HL-60 (cell line): ENCODE results near the gene NOA1.
"Not testable (repeated sequence)": the region's sequence is repeated elsewhere in the genome, so short reads cannot be mapped to it uniquely, and the experiment has no call there.

Source experiments
- DNase-seq, 2 experiments: peaks; one replicate each; pipeline ENCODE4 v3.0.0-alpha.2; 2010 to 2020; ENCODE audit warnings: low read depth in 1 of 2, low spot score in 1 of 2
- H3K27ac ChIP-seq: fragments of 250-450 bp; sonication (Bioruptor Pico); replicated peaks from 2 replicates; pipeline ENCODE4 v1.5.1; 2020; ENCODE audit warnings: mild to moderate bottlenecking, moderate library complexity
- H3K27me3 ChIP-seq: fragments of 250-450 bp; sonication (Bioruptor Pico); 2 replicates; pipeline ENCODE4 v1.5.1; 2021; ENCODE audit warnings: mild to moderate bottlenecking, moderate library complexity; ENCODE audit not compliant: insufficient read depth, poor library complexity, severe bottlenecking
- H3K4me3 ChIP-seq: replicated peaks from 2 replicates; pipeline ENCODE4 v1.5.1; 2011; ENCODE audit warnings: mild to moderate bottlenecking, control low read depth, low read length; ENCODE audit not compliant: insufficient read depth
- GABPA ChIP-seq: IDR thresholded peaks from 2 replicates; pipeline ENCODE4 v1.6.1; 2012; ENCODE audit warnings: low read depth
- POLR2AphosphoS5 ChIP-seq: IDR thresholded peaks from 2 replicates; pipeline ENCODE4 v1.6.1; 2012; ENCODE audit warnings: low read depth
- REST ChIP-seq: IDR thresholded peaks from 2 replicates; pipeline ENCODE4 v1.6.1; 2012; ENCODE audit warnings: low read depth; ENCODE audit not compliant: insufficient replicate concordance
- SPI1 ChIP-seq: IDR thresholded peaks from 2 replicates; pipeline ENCODE4 v1.6.1; 2012; ENCODE audit warnings: low read depth, mild to moderate bottlenecking, borderline replicate concordance
- TF ChIP-seq, protein P1 (sequence below): IDR thresholded peaks from one replicate; pipeline ENCODE4 v1.5.1; 2011; ENCODE audit warnings: low read length, control low read depth, inconsistent platforms; ENCODE audit not compliant: insufficient read depth

Gene NOA1

DNA sequence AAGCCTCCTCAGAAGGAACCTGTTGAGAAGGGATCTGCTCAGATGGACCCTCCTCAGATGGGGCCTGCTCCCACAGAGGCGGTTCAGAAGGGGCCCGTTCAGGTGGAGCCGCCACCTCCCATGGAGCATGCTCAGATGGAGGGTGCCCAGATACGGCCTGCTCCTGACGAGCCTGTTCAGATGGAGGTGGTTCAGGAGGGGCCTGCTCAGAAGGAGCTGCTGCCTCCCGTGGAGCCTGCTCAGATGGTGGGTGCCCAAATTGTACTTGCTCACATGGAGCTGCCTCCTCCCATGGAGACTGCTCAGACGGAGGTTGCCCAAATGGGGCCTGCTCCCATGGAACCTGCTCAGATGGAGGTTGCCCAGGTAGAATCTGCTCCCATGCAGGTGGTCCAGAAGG, 46.8 kb downstream of the NOA1 start:
- H3K27ac ChIP-seq, result no peak overlapping the region
- no peaks in the 10 kb centered on the region for H3K27me3 ChIP-seq
- no peak for DNase-seq
- H3K4me3 ChIP-seq, result no peak overlapping the region
- no peak for TF ChIP-seq GABPA
- no peak for TF ChIP-seq SPI1
- TF ChIP-seq POLR2AphosphoS5, result no peak
- TF ChIP-seq, protein P1, sequence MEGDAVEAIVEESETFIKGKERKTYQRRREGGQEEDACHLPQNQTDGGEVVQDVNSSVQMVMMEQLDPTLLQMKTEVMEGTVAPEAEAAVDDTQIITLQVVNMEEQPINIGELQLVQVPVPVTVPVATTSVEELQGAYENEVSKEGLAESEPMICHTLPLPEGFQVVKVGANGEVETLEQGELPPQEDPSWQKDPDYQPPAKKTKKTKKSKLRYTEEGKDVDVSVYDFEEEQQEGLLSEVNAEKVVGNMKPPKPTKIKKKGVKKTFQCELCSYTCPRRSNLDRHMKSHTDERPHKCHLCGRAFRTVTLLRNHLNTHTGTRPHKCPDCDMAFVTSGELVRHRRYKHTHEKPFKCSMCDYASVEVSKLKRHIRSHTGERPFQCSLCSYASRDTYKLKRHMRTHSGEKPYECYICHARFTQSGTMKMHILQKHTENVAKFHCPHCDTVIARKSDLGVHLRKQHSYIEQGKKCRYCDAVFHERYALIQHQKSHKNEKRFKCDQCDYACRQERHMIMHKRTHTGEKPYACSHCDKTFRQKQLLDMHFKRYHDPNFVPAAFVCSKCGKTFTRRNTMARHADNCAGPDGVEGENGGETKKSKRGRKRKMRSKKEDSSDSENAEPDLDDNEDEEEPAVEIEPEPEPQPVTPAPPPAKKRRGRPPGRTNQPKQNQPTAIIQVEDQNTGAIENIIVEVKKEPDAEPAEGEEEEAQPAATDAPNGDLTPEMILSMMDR, result no peak
- TF ChIP-seq REST, result no peak

- no peak for DNase-seq
- Histone ChIP-seq H3K27ac (no peak overlapping the region), H3K4me3 (no peak overlapping the region), H3K27me3 (no peaks in the 10 kb centered on the region)
- TF ChIP-seq GABPA (no peak), SPI1 (no peak), POLR2AphosphoS5 (no peak)
These were observed 50.2 kb downstream of the NOA1 start for GRCh38 chr4:56927196-56927595.

DNA sequence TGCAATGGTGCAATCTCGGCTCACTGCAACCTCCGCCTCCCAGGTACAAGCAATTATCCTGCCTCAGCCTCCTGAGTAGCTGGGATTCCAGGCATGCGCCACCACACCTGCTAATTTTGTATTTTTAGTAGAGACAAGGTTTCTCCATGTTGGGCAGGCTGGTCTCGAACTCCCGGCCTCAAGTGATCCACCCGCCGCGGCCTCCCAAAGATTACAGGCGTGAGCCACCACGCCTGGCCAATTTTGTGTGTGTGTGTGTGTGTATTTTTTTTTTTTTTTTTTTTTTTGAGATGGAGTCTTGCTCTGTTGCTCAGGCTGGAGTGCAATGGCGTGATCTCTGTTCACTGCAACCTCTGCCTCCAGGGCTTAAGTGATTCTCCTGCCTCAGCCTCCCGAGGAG, 62.4 kb downstream of the NOA1 start:
- not testable (repeated sequence) for H3K4me3 ChIP-seq, H3K27ac ChIP-seq, H3K27me3 ChIP-seq, DNase-seq

DNA sequence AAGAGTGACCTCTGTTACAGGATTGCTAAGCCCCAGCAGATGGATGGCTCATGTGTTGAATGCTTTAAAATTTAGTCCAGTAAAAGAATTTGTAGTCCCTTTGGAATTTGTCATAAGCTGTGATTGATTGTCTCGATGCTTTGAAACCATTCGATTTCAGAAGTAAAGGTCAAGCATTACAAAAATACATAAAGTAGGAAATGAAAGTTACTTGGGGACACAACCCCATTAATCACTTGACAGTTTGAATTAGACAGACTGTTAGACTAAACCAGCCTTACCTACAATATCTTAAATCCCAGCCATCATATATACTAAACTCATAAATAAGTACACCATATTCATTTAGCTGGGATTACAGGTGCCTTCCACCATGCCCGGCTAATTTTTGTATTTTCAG, 63.1 kb downstream of the NOA1 start:
- Histone ChIP-seq H3K27me3 (no peaks in the 10 kb centered on the region), H3K4me3 (no peak overlapping the region), H3K27ac (no peak overlapping the region)
- TF ChIP-seq POLR2AphosphoS5, result no peak
- no peak for TF ChIP-seq SPI1
- TF ChIP-seq REST, result no peak
- TF ChIP-seq, protein P1, result no peak
- no peak for DNase-seq
